HepG2 (cell line): ENCODE data around the gene HOXD1. TPM values are rescaled to one million over a fixed set of nuclear protein-coding genes. Genes with fewer than 3 reads are reported as not detected.

Experiments used
- ATAC-seq: fragments of 200-7000 bp; cut with Tn5 transposase; 3 replicates; pipeline ENCODE4 v1.9.1; 2020; ENCODE audit warnings: mild to moderate bottlenecking, moderate library complexity
- BruUV-seq: library from RNA; stranded (reverse); fragments of 400-500 nt; replicated peaks from 2 replicates; lab custom pipeline; 2021; lab: Mats Ljungman, UMichigan
- CTCF ChIA-PET: fragments of 300-600 bp; formaldehyde crosslinking; extraction: SDS; loops from one replicate; lab custom pipeline; 2021; ENCODE audit warnings: low total read pairs, inconsistent platforms, low intra/inter-chr PET ratio; lab: Yijun Ruan, JAX
- POLR2A ChIA-PET: fragments of 350-600 bp; sonication (Branson Sonifier 250); formaldehyde crosslinking; loops from one replicate; lab custom pipeline; 2020; ENCODE audit warnings: antibody characterized with exemption, inconsistent platforms; lab: Yijun Ruan, JAX
- DNase-seq: peaks from one replicate; pipeline ENCODE4 v3.0.0-alpha.2; 2015; ENCODE audit warnings: low spot score
- FAIRE-seq: peaks from 3 replicates; lab custom pipeline; 2011; peaks lifted over from hg19 to GRCh38; lab: Jason Lieb, UNC
- H2AFZ ChIP-seq: one replicate; pipeline ENCODE4 v1.6.1; 2011; ENCODE audit warnings: low read length, inconsistent platforms
- H3K27ac ChIP-seq: fragments of 300-600 bp; 3 replicates; pipeline ENCODE4 v1.8.0; 2011; ENCODE audit warnings: mixed run types, mild to moderate bottlenecking, mixed read lengths, low read length, inconsistent platforms; ENCODE audit not compliant: insufficient read depth; ENCODE audit errors: extremely low read length
- H3K27me3 ChIP-seq, 2 experiments: fragments of 200-600 bp in 1 of 2; 2 replicates in 1 of 2; 3 replicates in 1 of 2; pipeline versions ENCODE4 v1.6.0 to v1.8.0; 2011; ENCODE audit warnings: low read length in 2 of 2, mild to moderate bottlenecking in 2 of 2, moderate library complexity in 2 of 2, inconsistent platforms in 1 of 2; ENCODE audit not compliant: insufficient read depth in 2 of 2, control insufficient read depth in 1 of 2
- H3K36me3 ChIP-seq, 2 experiments: fragments of 200-600 bp in 1 of 2; replicated peaks in 1 of 2; 2 replicates in 1 of 2; 3 replicates in 1 of 2; pipeline versions ENCODE4 v1.5.1 to v1.8.0; 2011; ENCODE audit warnings: low read length in 2 of 2, inconsistent platforms in 1 of 2; ENCODE audit not compliant: insufficient read depth in 2 of 2, control insufficient read depth in 1 of 2
- H3K4me1 ChIP-seq: 2 replicates; pipeline ENCODE4 v1.5.1; 2012; ENCODE audit warnings: low read length, inconsistent platforms; ENCODE audit not compliant: insufficient read depth
- H3K4me2 ChIP-seq: 2 replicates; pipeline ENCODE4 v1.6.0; 2011; ENCODE audit warnings: low read depth, low read length, inconsistent platforms
- H3K4me3 ChIP-seq, 3 experiments: fragments of 200-600 bp in 1 of 3; sonication (generic), shearing (Covaris generic) in 1 of 3; replicated peaks in 1 of 3; 2 replicates each; pipeline ENCODE4 v1.5.1; 2011 to 2016; ENCODE audit warnings: low read length in 3 of 3, inconsistent platforms in 2 of 3, low read depth in 2 of 3, mild to moderate bottlenecking in 2 of 3, control low read depth in 1 of 3, mixed read lengths in 1 of 3; ENCODE audit not compliant: insufficient read depth in 1 of 3
- H3K79me2 ChIP-seq: one replicate; pipeline ENCODE4 v1.6.1; 2011; ENCODE audit warnings: low read length, inconsistent platforms; ENCODE audit not compliant: insufficient read depth
- H3K9ac ChIP-seq: 2 replicates; pipeline ENCODE4 v1.6.0; 2011; ENCODE audit warnings: mild to moderate bottlenecking, low read depth, low read length, inconsistent platforms; ENCODE audit not compliant: insufficient read depth
- H3K9me3 ChIP-seq: 2 replicates; pipeline ENCODE4 v1.5.1; 2012; ENCODE audit warnings: mild to moderate bottlenecking, low read length
- H4K20me1 ChIP-seq: 2 replicates; pipeline ENCODE4 v1.6.0; 2011; ENCODE audit warnings: inconsistent platforms, mild to moderate bottlenecking, low read length, moderate library complexity; ENCODE audit not compliant: insufficient read depth
- ATF7 ChIP-seq, 2 experiments: fragments of 450-650 bp in 1 of 2; sonication (generic) in 1 of 2; formaldehyde crosslinking in 1 of 2; IDR thresholded peaks; 2 replicates each; pipeline versions ENCODE4 v1.4.0 to v1.6.1; 2016 to 2020; ENCODE audit warnings: antibody characterized with exemption in 1 of 2, mild to moderate bottlenecking in 1 of 2, missing genetic modification reagents in 1 of 2
- CHD2 ChIP-seq: IDR thresholded peaks from 2 replicates; pipeline ENCODE4 v1.6.1; 2011; ENCODE audit warnings: low read depth, low read length, improper control_type of control experiment
- ISX ChIP-seq: sonication (generic); formaldehyde crosslinking; conservative IDR thresholded peaks from 2 replicates; pipeline ENCODE4 v1.5.0; 2020; ENCODE audit warnings: missing genetic modification reagents
- MAFF ChIP-seq: IDR thresholded peaks from 2 replicates; pipeline ENCODE4 v1.6.1; 2011; ENCODE audit warnings: low read depth, low read length, improper control_type of control experiment
- MYC ChIP-seq: sonication (generic); formaldehyde crosslinking; IDR thresholded peaks from 2 replicates; pipeline ENCODE4 v1.9.0; 2021; ENCODE audit warnings: missing genetic modification reagents, borderline replicate concordance
- RBAK ChIP-seq: sonication (generic); formaldehyde crosslinking; IDR thresholded peaks from 2 replicates; pipeline ENCODE4 v1.5.1; 2020; ENCODE audit warnings: mild to moderate bottlenecking, missing genetic modification reagents
- RXRA ChIP-seq: sonication (generic); formaldehyde crosslinking; IDR thresholded peaks from 2 replicates; pipeline ENCODE4 v1.5.1; 2020; ENCODE audit warnings: missing genetic modification reagents
- SNAI1 ChIP-seq: sonication (generic); formaldehyde crosslinking; IDR thresholded peaks from 2 replicates; pipeline ENCODE4 v1.5.0; 2020; ENCODE audit warnings: mild to moderate bottlenecking, missing genetic modification reagents, borderline replicate concordance
- TARDBP ChIP-seq: sonication (generic); formaldehyde crosslinking; IDR thresholded peaks from 2 replicates; pipeline ENCODE4 v1.8.0; 2022; ENCODE audit warnings: mild to moderate bottlenecking, missing genetic modification reagents
- ZNF253 ChIP-seq: sonication (generic); formaldehyde crosslinking; IDR thresholded peaks from 2 replicates; pipeline ENCODE4 v1.8.0; 2022; ENCODE audit warnings: mild to moderate bottlenecking, missing genetic modification reagents, borderline replicate concordance
- ZNF281 ChIP-seq: sonication (generic); formaldehyde crosslinking; IDR thresholded peaks from 2 replicates; pipeline ENCODE4 v1.4.0; 2020; ENCODE audit warnings: missing genetic modification reagents, borderline replicate concordance
- ZSCAN12 ChIP-seq: sonication (generic); formaldehyde crosslinking; IDR thresholded peaks from 2 replicates; pipeline ENCODE4 v1.9.0; 2021; ENCODE audit warnings: mild to moderate bottlenecking, missing genetic modification reagents
- WGBS: methylation state at CpG from one replicate; pipeline ENCODE4 v1.1.6; 2017; ENCODE audit warnings: low lambda C conversion rate; 5-methylcytosine and 5-hydroxymethylcytosine counted together
- in situ Hi-C: cut with HindIII; loops from 2 replicates; pipeline ENCODE4 v1.10.0; 2017; ENCODE audit warnings: low pct_unique_long_range_greater_than_20kb; ENCODE audit not compliant: extremely low pct_ligation_motif_present
- intact Hi-C: fragments of 100-400 bp; cut with micrococcal nuclease; formaldehyde crosslinking; loops from one replicate; pipeline ENCODE4 v1.10.0; 2022; ENCODE audit not compliant: unreplicated experiment
- polyA plus RNA-seq, 8 experiments: library from polyadenylated mRNA; depleted of rRNA in 3 of 8; stranded (reverse) in 7 of 8; unstranded in 1 of 8; fragments of >200 nt; fragmentation: Illumina TruSeq in 4 of 8; extraction: Trizol in 4 of 8; gene quantifications; 2 replicates each; pipeline versions ENCODE4 v1.2.1 to v1.2.3, GENCODE V29; 2011 to 2016; ENCODE audit warnings: low read depth in 4 of 8, missing spikeins in 1 of 8, mixed read lengths in 1 of 8; ENCODE audit not compliant: insufficient read depth in 1 of 8
- total RNA-seq, 5 experiments: library from RNA; depleted of rRNA; stranded (reverse); fragments of >200 nt; fragmentation: Illumina TruSeq; extraction: Trizol; gene quantifications; 2 replicates each; pipeline ENCODE4 v1.2.3, GENCODE V29; 2016; ENCODE audit warnings: low read depth in 1 of 5

HOXD1 gene
- total and polyA plus RNA-seq, 2 of the 13 experiments (the other 11 are each of a cell fraction or from before 2014, with no cell fraction given): 10.0 to 22.3 TPM

DNA sequence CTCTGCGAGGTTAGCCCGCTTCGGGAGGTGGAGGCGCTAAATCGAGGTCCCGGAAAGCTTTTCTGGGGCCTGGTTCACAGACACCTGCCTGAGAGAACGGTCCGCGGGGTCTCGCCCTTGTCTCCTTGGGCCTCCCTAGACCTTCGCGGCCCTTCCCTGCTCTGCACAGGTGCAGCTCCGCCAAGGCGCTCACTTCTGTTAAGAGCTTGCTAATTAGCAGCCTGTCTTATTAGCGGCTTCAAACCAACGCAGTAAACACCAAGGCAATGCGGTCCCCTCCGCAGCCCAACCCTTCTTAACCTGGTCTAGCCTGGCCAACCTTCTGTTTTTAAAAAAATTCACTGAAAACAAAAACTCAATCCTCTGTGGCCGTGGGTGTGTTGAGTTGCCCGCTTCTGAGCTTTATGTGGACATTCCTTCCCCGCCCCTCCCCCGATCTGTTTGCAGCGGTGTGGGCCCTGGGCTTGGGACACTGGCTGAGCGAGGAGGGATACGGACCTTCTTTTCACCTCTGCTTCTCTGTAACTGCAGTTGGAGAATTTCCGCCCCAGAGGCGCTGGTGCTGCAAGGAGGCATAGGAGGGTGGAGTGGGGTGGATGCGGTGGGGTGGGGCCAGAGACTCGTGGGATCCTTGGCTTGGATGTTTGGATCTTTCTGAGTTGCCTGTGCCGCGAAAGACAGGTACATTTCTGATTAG lies 40.5 kb upstream of the HOXD1 start:
- no peaks in the 10 kb centered on the region for H3K9me3 ChIP-seq
- no peak overlapping the region for H3K27ac ChIP-seq
- TF ChIP-seq CHD2: no peak
- TF ChIP-seq ZNF281 (CRISPR knock-in tag): peak; percentile 30; the same call in 1 of the 2 replicates
- no peak for TF ChIP-seq MAFF
- no peaks in the 10 kb centered on the region for H3K79me2 ChIP-seq
- no peak overlapping the region for H3K4me2 ChIP-seq
- in situ Hi-C loops (no loop called here), intact Hi-C loops (no loop called here)
- WGBS: 57% methylated on average over 29 of the region's 31 CpGs
- DNase-seq (no peak), ATAC-seq (no peak), FAIRE-seq (no peak)
- H3K4me1 ChIP-seq: peaks cover 21% of the 10 kb centered on the region
- no peak overlapping the region for H3K4me3 ChIP-seq
- H3K9ac ChIP-seq: no peak overlapping the region
- POLR2A ChIA-PET: no interaction called here
- H3K27me3 ChIP-seq: peaks cover 19 to 91% of the 10 kb centered on the region in 2 experiments
- H3K36me3 ChIP-seq: no peaks in the 10 kb centered on the region
- CTCF ChIA-PET: no interaction called here
- no peak overlapping the region for H2AFZ ChIP-seq
- BruUV-seq: no TSS peak
- no peaks in the 10 kb centered on the region for H4K20me1 ChIP-seq

DNA sequence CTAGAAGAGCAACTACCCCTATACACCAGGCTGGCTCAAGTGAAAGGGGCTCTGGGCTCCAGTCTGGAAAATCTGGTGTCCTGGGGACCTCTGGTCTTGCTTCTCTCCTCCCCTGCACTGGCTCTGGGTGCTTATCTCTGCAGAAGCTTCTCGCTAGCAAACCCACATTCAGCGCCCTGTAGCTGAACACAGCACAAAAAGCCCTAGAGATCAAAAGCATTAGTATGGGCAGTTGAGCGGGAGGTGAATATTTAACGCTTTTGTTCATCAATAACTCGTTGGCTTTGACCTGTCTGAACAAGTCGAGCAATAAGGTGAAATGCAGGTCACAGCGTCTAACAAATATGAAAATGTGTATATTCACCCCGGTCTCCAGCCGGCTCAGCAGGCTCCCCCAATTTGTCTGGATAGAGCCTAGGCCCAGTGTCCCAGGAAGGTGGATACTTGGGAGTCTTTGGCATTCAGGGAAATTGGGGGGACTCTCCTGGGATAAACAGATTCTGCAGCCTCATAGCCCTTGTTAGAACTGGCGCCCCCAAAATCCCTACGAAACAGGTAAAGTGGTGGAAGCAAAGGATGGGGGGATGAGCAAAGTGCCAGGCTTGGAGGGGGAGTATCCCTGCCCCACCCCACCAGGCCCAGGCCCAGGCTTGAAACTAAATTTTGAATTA lies 39.6 kb upstream of the HOXD1 start:
- FAIRE-seq (peak; percentile 12), DNase-seq (no peak), ATAC-seq (peak; percentile 68)
- Histone ChIP-seq H4K20me1 (no peaks in the 10 kb centered on the region), H3K4me3 (no peak overlapping the region; a peak in 1 of 6 replicates), H3K9ac (no peak overlapping the region), H3K4me1 (peaks cover 21% of the 10 kb centered on the region), H3K27me3 (peaks cover 19 to 89% of the 10 kb centered on the region in 2 experiments), H3K4me2 (peak overlapping the region; percentile 37), H3K36me3 (no peaks in the 10 kb centered on the region), H3K79me2 (no peaks in the 10 kb centered on the region), H2AFZ (no peak overlapping the region), H3K27ac (no peak overlapping the region), H3K9me3 (no peaks in the 10 kb centered on the region)
- in situ Hi-C loops (no loop called here), intact Hi-C loops (no loop called here)
- CTCF ChIA-PET: no interaction called here
- WGBS: 28% methylated on average over 11 of the region's 11 CpGs
- POLR2A ChIA-PET: no interaction called here
- no TSS peak for BruUV-seq
- no peak for TF ChIP-seq RBAK (CRISPR knock-in tag)
- TF ChIP-seq ZNF253: no peak
- TF ChIP-seq MYC (CRISPR knock-in tag): no peak
- TF ChIP-seq ATF7 (IDR thresholded peaks at IDR 0.05): no peak
- no peak for TF ChIP-seq ATF7 (CRISPR knock-in tag; IDR thresholded peaks at IDR 0.05)
- TF ChIP-seq TARDBP: no peak
- no peak for TF ChIP-seq ISX (CRISPR knock-in tag)
- no peak for TF ChIP-seq ZSCAN12 (CRISPR knock-in tag)
- no peak for TF ChIP-seq SNAI1 (CRISPR knock-in tag)
- TF ChIP-seq RXRA: peak; percentile 23; the same call in 1 of the 2 replicates
